HT1080 (cell line): Measurements from ENCODE around the gene CAV2. TPM values are rescaled to one million over a fixed set of nuclear protein-coding genes. Genes with fewer than 3 reads are reported as not detected.
A peak's percentile ranks its signal among the peaks of the same experiment; 100 is the strongest.
"Not testable (repeated sequence)": the region's sequence is repeated elsewhere in the genome, so short reads cannot be mapped to it uniquely, and the experiment has no call there.

Experiments used
- DNase-seq: peaks from one replicate; pipeline ENCODE4 v3.0.0-alpha.2; 2015; ENCODE audit warnings: low read depth
- polyA plus RNA-seq, 2 experiments: library from polyadenylated mRNA; depleted of rRNA; stranded (reverse); fragments of >200 nt; gene quantifications; 2 replicates each; pipeline ENCODE4 v1.2.3, GENCODE V29; 2015
- total RNA-seq: library from RNA; depleted of rRNA; stranded (reverse); fragments of >200 nt; shearing (Covaris generic); gene quantifications from 2 replicates; pipeline ENCODE4 v1.2.3, GENCODE V29; 2014; rRNA removed

Gene CAV2
- 81.5 and 94.8 TPM in 2 replicates for total RNA-seq
- 126 and 132 TPM in 2 replicates for polyA plus RNA-seq (2015; cell fraction: cytosol; rRNA removed)
- polyA plus RNA-seq (2015; cell fraction: nucleus; rRNA removed), result 57.5 and 58.8 TPM in 2 replicates

- DNase-seq, result peak; percentile 41
Measured at GRCh38 chr7:116499168-116500077, at the start of gene CAV2. Gene CAV2, plus strand, starts transcription at chr7:116499738. Its CDS starts 44 bp downstream, at chr7:116499782.

- no peak for DNase-seq
Measured at GRCh38 chr7:116449950-116450349, 49.6 kb upstream of the CAV2 start.

GRCh38 chr7:116451957-116452729, 47.4 kb upstream of the CAV2 start:
- no peak for DNase-seq

- no peak for DNase-seq
Measured at GRCh38 chr7:116454377-116454776, 45.2 kb upstream of the CAV2 start.

GRCh38 chr7:116455009-116455408, 44.5 kb upstream of the CAV2 start:
- peak; percentile 70 for DNase-seq

GRCh38 chr7:116455499-116455898, 44.0 kb upstream of the CAV2 start:
- no peak for DNase-seq

- no peak for DNase-seq
Measured at GRCh38 chr7:116461500-116461899, 38.0 kb upstream of the CAV2 start.

- DNase-seq, result no peak
Measured at GRCh38 chr7:116463956-116464355, 35.6 kb upstream of the CAV2 start.

GRCh38 chr7:116464375-116464774, 35.2 kb upstream of the CAV2 start:
- no peak for DNase-seq

- no peak for DNase-seq
Measured at GRCh38 chr7:116465125-116465524, 34.4 kb upstream of the CAV2 start.

GRCh38 chr7:116468534-116468933, 31.0 kb upstream of the CAV2 start:
- no peak for DNase-seq

- no peak for DNase-seq
Measured at GRCh38 chr7:116477625-116478024, 21.9 kb upstream of the CAV2 start.

- no peak for DNase-seq
Measured at GRCh38 chr7:116478834-116479233, 20.7 kb upstream of the CAV2 start.

GRCh38 chr7:116483271-116483942, 16.1 kb upstream of the CAV2 start:
- DNase-seq, result no peak

- DNase-seq, result not testable (repeated sequence)
Measured at GRCh38 chr7:116484389-116484788, 15.1 kb upstream of the CAV2 start.

- no peak for DNase-seq
Measured at GRCh38 chr7:116487907-116488521, 11.5 kb upstream of the CAV2 start.

- no peak for DNase-seq
Measured at GRCh38 chr7:116490351-116490750, 9.2 kb upstream of the CAV2 start.

GRCh38 chr7:116491887-116492653, 7.5 kb upstream of the CAV2 start:
- DNase-seq, result no peak

- no peak for DNase-seq
Measured at GRCh38 chr7:116492654-116493109, 6.9 kb upstream of the CAV2 start.

GRCh38 chr7:116493449-116493848, 6.1 kb upstream of the CAV2 start:
- DNase-seq, result no peak
